GM13976 (cell line): Measurements from ENCODE around the gene SLC39A10.

ENCODE experiments used
- DNase-seq: peaks from one replicate; pipeline ENCODE4 v3.0.0; 2012; ENCODE audit warnings: low spot score
- in situ Hi-C: fragments of 300-500 bp; cut with MboI; formaldehyde crosslinking; loops from one replicate; pipeline ENCODE4 v1.12.0; 2022; ENCODE audit warnings: low sequenced_read_pairs, mixed read lengths, inconsistent platforms; ENCODE audit not compliant: unreplicated experiment
- TF ChIP-seq, protein P1 (sequence below): IDR thresholded peaks from 2 replicates; pipeline ENCODE4 v1.5.1; 2012; ENCODE audit warnings: borderline replicate concordance, mild to moderate bottlenecking; ENCODE audit not compliant: insufficient read depth; ENCODE audit errors: extremely low read depth, missing control alignments, control extremely low read depth

The SLC39A10 gene

DNA sequence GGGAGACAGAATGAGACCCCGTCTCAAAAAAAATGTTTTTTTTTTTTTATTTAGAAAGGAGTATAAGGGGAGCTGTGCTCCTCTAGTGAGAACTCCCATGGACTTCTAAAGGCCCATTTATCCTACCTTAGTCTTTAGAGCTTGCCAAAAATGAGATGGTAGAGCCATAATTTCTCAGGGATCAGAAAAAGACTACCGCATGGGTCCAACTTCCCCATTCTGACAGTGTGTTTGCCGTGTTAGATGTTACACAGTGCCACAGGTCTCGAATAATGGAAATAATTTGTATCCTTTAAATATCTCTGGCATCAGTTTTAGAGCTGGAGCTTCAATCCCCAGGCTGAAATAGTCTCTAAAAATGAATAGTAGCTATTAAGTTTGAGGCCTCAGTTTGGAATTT, 6.0 kb upstream of the SLC39A10 start:
- no peak for DNase-seq

DNA sequence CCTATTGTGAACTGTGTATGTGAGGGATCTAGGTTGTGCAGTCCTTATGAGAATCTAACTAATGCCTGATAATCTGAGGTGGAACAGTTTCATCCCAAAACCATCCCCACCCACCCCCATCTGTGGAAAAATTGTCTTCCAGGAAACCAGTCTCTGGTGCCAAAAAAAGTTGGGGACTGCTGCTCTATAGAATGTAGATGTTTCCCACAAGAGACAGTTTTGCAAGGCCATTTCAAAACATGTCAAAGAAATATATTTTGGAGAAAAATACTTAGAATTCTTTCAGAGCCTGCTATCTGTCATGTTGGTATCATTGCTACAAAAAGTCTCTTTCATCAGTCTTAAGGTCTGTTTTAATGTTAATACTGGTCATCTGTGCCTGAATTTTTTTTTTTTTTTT, 4.1 kb upstream of the SLC39A10 start:
- in situ Hi-C loops, result loop anchor here (10.0 to 25.0 kb wide), 2 partner anchors 141 to 318 kb away; no protein-coding TSS in a partner anchor
- TF ChIP-seq, protein P1, sequence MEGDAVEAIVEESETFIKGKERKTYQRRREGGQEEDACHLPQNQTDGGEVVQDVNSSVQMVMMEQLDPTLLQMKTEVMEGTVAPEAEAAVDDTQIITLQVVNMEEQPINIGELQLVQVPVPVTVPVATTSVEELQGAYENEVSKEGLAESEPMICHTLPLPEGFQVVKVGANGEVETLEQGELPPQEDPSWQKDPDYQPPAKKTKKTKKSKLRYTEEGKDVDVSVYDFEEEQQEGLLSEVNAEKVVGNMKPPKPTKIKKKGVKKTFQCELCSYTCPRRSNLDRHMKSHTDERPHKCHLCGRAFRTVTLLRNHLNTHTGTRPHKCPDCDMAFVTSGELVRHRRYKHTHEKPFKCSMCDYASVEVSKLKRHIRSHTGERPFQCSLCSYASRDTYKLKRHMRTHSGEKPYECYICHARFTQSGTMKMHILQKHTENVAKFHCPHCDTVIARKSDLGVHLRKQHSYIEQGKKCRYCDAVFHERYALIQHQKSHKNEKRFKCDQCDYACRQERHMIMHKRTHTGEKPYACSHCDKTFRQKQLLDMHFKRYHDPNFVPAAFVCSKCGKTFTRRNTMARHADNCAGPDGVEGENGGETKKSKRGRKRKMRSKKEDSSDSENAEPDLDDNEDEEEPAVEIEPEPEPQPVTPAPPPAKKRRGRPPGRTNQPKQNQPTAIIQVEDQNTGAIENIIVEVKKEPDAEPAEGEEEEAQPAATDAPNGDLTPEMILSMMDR, result no peak
- DNase-seq, result no peak

More for the DNA sequence above, 6.0 kb upstream of the SLC39A10 start:
- TF ChIP-seq, protein P1, result no peak
- in situ Hi-C loops, result loop anchor here (10.0 to 25.0 kb wide), 2 partner anchors 139 to 316 kb away; no protein-coding TSS in a partner anchor

DNA sequence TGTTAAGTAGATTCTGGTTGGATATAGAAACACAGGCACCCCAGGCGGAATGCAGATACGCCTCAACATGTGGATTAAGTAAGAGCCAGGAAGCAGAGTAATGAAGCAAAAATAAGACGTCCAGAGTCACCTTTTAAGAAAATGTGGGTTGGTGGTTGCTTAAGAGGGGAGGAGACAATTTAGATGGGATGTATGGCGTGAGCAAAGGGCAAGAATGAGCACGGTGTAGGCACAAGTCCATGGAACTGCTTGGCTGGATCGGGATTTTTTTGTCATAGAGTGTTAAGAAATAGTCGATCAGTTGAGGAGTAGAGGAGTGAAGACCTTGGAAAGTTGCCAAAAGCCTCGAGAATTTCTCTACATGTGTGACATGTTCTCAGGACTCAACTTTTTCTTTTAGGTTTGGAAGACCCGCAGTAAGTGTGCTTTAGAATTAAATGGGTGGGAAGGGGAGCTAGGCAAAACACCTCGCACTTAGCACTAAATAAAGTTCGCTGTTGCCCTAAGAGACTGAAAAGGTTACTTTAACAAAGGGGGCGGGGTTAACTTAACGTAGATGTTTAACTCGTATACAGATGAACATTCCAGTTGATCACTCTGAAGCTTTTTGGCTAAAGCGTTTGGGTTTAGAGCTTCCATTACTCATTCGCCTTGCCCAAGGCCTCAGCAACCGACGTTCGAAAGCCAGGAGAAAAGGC, 716 bp upstream of the SLC39A10 start:
- TF ChIP-seq, protein P1, result no peak
- in situ Hi-C loops, result loop anchor here (10.0 to 25.0 kb wide), 2 partner anchors 144 to 322 kb away; no protein-coding TSS in a partner anchor
- no peak for DNase-seq

DNA sequence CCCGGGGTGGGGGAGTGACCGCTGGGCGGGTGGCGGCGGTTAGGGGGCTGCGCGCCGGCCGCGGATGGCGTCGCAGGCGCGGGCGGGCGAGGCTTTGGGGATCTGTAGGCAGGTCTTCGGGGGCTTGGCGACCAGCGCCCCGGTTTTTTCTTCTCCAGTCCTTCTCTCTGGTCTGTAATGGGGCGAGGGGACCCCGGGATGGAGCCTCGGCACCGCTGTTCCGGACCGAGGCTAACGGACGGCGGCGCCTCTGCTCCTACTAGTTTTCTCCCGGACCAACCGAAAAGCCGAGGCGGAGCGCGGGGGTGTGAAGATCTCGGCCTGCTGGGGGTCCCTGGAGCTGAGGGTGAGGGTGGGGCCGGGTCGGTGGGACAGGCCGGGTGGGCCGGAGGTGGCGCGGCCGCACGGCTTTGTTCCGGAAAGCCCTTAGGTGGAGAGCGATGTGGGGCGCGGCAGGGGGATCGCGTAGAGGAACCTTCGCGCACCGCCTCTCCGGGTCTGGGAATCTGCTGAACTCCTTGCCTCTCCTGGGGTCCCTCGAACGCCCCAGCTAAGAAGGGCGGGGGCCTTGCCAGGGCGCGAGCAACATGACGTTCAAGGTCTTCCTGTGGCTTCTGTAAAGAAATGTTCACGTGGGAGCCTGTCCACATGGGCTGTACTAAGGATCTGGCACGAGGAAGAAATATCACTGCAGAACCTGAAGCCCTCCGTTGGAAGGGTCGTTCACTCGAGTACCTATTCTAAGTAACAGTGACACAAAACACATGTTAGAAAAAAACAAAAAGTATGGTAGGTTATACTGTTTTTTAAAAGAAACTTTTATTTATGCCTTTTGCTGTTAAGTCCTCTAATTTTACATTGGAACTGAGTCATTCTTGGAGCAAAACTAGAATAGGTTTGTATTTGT, 861 bp downstream of the SLC39A10 start:
- TF ChIP-seq, protein P1, result no peak
- in situ Hi-C loops, result loop anchor here (10.0 to 25.0 kb wide), 2 partner anchors 146 to 323 kb away; no protein-coding TSS in a partner anchor
- peak; percentile 42 for DNase-seq

DNA sequence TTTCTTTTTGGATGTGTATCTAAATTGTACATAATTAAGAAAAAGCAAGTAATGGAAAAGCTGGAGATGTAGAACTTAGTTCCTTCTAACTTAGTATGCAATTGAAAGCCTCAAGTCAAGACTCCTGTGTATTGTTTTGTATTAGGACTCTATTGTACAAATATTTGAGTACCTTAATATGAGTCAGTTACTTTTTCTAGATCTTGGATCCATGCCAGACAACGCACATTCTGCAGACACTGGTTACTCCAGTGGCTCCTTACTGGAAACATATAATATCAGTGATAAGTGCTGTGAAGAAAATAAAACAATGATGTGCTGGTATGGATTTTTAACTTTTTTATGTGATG, 1.5 kb downstream of the SLC39A10 start:
- no peak for DNase-seq
- in situ Hi-C loops, result loop anchor here (10.0 to 25.0 kb wide), 2 partner anchors 146 to 324 kb away; no protein-coding TSS in a partner anchor
- TF ChIP-seq, protein P1, result no peak

DNA sequence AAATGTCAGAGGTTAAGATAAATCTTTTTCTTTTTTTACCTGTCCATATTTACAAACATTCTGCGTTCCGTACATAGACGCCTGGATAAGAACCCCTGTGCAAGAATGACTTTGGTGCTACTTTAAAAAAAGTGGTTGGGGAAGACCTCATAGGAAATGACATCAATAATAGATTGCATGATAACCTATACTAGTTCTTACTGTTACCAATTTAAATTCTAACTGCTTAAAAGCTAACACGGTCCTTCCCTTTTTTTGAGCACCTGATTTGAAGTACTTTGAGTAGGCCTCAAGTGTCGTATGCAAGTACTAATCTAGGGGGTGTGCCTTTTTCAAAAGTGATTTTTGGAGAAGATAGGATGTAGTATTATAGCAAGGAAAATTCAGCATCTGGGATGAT, 2.1 kb downstream of the SLC39A10 start:
- TF ChIP-seq, protein P1, result no peak
- in situ Hi-C loops, result loop anchor here (10.0 to 25.0 kb wide), 2 partner anchors 147 to 324 kb away; no protein-coding TSS in a partner anchor
- peak; percentile 18 for DNase-seq
